ENCODE data around the gene EYS. TPM values are rescaled to one million over a fixed set of nuclear protein-coding genes. Genes with fewer than 3 reads are reported as not detected.

EYS gene
- total and polyA plus RNA-seq, 8 donors, result 0.03 to 0.25 (median 0.13) TPM

DNA sequence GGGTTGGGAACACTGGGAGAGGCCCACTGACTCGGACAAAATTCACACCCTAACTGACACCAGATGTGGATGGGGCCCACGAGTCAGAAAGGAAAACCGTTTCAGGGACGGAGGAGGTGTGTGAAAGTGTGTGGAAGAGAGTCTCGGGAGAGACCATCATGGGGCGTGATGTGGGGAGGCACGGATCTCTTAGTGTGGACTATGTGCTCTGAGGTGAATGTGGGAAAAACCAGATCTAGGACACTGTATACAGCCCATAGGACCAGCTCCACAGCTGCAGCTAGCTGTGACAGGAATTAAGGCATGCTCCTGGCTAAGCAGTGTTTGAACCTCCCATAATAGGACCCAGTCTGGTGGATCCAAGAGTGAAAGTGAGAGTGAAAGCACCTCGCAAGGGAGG is 1380.1 kb downstream of the EYS start:
- intact Hi-C loops (cut with DNase I), result loop anchor here in 1 of 3 donors (5.0 kb wide), 1 partner anchor 405 kb away; no protein-coding TSS in a partner anchor
- Histone ChIP-seq H3K4me1 (no peaks in the 10 kb centered on the region), H3K27me3 (no peaks in the 10 kb centered on the region), H3K36me3 (no peaks in the 10 kb centered on the region), H3K4me3 (no peak overlapping the region), H3K27ac (no peak overlapping the region), H3K9me3 (no peaks in the 10 kb centered on the region)
- TF ChIP-seq, protein P1, sequence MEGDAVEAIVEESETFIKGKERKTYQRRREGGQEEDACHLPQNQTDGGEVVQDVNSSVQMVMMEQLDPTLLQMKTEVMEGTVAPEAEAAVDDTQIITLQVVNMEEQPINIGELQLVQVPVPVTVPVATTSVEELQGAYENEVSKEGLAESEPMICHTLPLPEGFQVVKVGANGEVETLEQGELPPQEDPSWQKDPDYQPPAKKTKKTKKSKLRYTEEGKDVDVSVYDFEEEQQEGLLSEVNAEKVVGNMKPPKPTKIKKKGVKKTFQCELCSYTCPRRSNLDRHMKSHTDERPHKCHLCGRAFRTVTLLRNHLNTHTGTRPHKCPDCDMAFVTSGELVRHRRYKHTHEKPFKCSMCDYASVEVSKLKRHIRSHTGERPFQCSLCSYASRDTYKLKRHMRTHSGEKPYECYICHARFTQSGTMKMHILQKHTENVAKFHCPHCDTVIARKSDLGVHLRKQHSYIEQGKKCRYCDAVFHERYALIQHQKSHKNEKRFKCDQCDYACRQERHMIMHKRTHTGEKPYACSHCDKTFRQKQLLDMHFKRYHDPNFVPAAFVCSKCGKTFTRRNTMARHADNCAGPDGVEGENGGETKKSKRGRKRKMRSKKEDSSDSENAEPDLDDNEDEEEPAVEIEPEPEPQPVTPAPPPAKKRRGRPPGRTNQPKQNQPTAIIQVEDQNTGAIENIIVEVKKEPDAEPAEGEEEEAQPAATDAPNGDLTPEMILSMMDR (IDR thresholded peaks at IDR 0.05), result no peak
- FAIRE-seq, result no peak
- DNase-seq, result no peak
- no peak for ATAC-seq
- 64 to 76% methylated on average over 8 of the region's 8 CpGs for WGBS, 2 donors

DNA sequence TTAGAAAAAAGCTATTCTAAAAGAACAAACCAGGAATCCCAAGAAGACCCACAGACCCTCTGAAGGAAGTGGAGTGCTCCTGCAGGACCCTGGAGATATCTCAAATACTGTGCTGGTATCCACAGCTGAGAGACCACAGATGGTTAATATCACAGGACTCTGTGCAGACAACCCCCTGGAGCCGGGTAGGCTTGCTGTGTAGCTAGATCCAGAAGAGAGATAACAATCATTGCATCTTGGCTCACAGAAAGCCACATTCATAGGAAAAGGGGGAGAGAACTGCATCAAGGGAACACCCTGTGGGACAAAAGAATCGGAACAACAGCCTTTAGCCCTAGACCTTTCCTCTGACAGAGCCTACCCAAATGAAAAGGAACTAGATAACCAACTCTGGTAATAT is 1381.9 kb downstream of the EYS start:
- FAIRE-seq, result no peak
- intact Hi-C loops (cut with DNase I), result loop anchor here in 1 of 3 donors (5.0 kb wide), 1 partner anchor 403 kb away; no protein-coding TSS in a partner anchor
- WGBS, 2 donors, result 32 to 53% methylated on average over 2 of the region's 2 CpGs
- H3K36me3 ChIP-seq, result no peaks in the 10 kb centered on the region
- no peak for DNase-seq
- ATAC-seq, result no peak
- H3K4me3 ChIP-seq, result no peak overlapping the region
- TF ChIP-seq, protein P1 (IDR thresholded peaks at IDR 0.05), result no peak
- H3K27ac ChIP-seq, result no peak overlapping the region
- H3K4me1 ChIP-seq, result no peaks in the 10 kb centered on the region
- no peaks in the 10 kb centered on the region for H3K9me3 ChIP-seq
- H3K27me3 ChIP-seq, result peaks cover 0 to 4% (median 0%) of the 10 kb centered on the region in 4 donors

- no peak overlapping the region for H3K4me3 ChIP-seq
- no peak for ATAC-seq
- H3K9me3 ChIP-seq, result no peaks in the 10 kb centered on the region
- H3K27me3 ChIP-seq, result no peaks in the 10 kb centered on the region
- no peaks in the 10 kb centered on the region for H3K36me3 ChIP-seq
- TF ChIP-seq, protein P1 (IDR thresholded peaks at IDR 0.05), result no peak
- no peak for FAIRE-seq
- H3K4me1 ChIP-seq, result no peaks in the 10 kb centered on the region
- DNase-seq, result no peak
- no peak overlapping the region for H3K27ac ChIP-seq
- intact Hi-C loops (cut with DNase I), result no loop called here
Observed at GRCh38 chr6:64310214-64310613, 1396.8 kb downstream of the EYS start.

DNA sequence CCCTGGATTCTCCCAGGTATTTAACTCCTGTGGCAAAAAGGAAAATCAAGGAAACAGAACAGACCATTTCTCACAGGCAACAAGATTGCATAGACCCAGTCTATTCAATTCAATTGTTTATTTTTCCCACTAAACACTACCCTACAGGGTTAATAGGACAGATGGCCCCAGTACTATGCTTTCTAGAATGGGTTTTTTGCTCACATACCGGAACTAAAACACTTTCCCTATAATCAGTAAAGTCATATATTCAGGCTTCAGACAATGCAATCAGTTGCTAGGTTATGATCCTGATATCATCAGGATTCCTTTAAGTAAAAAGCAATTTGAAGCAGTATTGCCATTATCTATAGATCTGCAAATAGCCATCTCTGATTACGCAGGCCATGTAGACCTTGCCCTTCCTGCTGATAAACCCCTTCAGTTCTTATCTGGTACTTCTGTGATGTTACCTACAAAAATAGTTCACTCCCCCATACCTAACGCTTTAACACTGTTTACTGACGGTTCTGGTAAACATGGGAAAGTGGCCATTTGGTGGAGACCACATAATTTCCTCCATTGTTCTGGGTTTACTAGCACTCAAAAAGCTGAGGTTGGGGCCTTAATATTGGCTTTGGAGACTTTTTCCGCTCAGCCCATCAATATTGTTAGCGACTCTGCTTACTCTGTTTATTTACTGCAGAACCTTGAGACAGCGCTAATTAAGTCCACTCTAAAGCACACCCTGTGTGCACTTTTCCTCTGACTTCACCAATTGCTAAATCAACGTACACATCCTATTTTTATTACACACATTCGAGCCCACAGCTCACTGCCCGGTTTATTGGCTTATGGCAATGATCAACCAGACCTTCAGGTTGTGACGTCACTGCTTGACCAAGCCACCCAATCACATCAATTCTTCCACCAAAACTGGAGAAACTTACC is 1405.5 kb downstream of the EYS start:
- no peak for ATAC-seq
- H3K4me3 ChIP-seq, result no peak overlapping the region
- no peaks in the 10 kb centered on the region for H3K36me3 ChIP-seq
- intact Hi-C loops (cut with DNase I), result no loop called here
- H3K9me3 ChIP-seq, result no peaks in the 10 kb centered on the region
- H3K27me3 ChIP-seq, result no peaks in the 10 kb centered on the region
- no peaks in the 10 kb centered on the region for H3K4me1 ChIP-seq
- no peak for FAIRE-seq
- 28 to 34% methylated on average over 11 of the region's 11 CpGs for WGBS, 2 donors
- no peak for DNase-seq
- TF ChIP-seq, protein P1 (IDR thresholded peaks at IDR 0.05), result no peak
- no peak overlapping the region for H3K27ac ChIP-seq

DNA sequence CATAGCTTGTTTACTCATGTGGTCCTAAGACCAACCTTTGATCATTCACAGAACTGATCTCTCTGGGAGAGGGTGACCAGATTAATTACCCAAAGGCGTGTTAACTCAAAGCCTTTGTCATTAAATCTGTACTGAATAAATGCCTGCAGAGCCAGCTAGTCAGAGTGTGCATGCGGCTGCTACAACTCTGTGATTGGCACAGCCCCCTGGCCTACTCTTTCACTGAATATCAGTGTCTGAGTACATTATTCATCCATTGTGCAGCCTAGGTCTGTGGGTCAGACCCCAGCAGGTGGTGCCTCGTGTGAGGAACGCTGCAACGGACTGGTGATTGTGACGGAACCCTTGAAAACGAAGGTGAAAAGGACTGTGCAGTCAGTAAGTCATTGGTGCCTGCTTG is 1407.8 kb downstream of the EYS start:
- ATAC-seq (no peak), FAIRE-seq (no peak), DNase-seq (no peak)
- H3K4me3 ChIP-seq, result no peak overlapping the region
- intact Hi-C loops (cut with DNase I), result no loop called here
- no peaks in the 10 kb centered on the region for H3K9me3 ChIP-seq
- H3K36me3 ChIP-seq, result no peaks in the 10 kb centered on the region
- H3K27me3 ChIP-seq, result no peaks in the 10 kb centered on the region
- TF ChIP-seq, protein P1 (IDR thresholded peaks at IDR 0.05), result no peak
- 71 to 87% methylated on average over 7 of the region's 7 CpGs for WGBS, 2 donors
- no peak overlapping the region for H3K27ac ChIP-seq
- no peaks in the 10 kb centered on the region for H3K4me1 ChIP-seq
